Hepatocyte (in vitro differentiated cells): Measurements from ENCODE around the gene OGDHL. TPM values are rescaled to one million over a fixed set of nuclear protein-coding genes. Genes with fewer than 3 reads are reported as not detected.

Experiments used
- DNase-seq: peaks from one replicate; pipeline ENCODE4 v3.0.0-alpha.2; 2016; ENCODE audit warnings: low spot score
- H2AFZ ChIP-seq: fragments of 200-600 bp; sonication (generic); 2 replicates; pipeline ENCODE4 v1.6.0; 2016; ENCODE audit warnings: antibody characterized with exemption, mild to moderate bottlenecking
- H3K27ac ChIP-seq: fragments of 200-600 bp; sonication (generic); 2 replicates; pipeline ENCODE4 v1.5.1; 2016; ENCODE audit warnings: mild to moderate bottlenecking
- H3K27me3 ChIP-seq: fragments of 200-600 bp; sonication (generic); 2 replicates; pipeline ENCODE4 v1.6.1; 2016
- H3K36me3 ChIP-seq: fragments of 200-600 bp; sonication (generic); replicated peaks from 2 replicates; pipeline ENCODE4 v1.5.1; 2016; ENCODE audit warnings: low read depth; ENCODE audit not compliant: insufficient read depth
- H3K4me1 ChIP-seq: fragments of 200-600 bp; sonication (generic); 2 replicates; pipeline ENCODE4 v1.5.1; 2016; ENCODE audit warnings: mild to moderate bottlenecking, moderate library complexity; ENCODE audit not compliant: insufficient read depth
- H3K4me2 ChIP-seq: fragments of 200-600 bp; sonication (generic); 2 replicates; pipeline ENCODE4 v1.6.0; 2016
- H3K4me3 ChIP-seq: fragments of 200-600 bp; sonication (generic); 2 replicates; pipeline ENCODE4 v1.5.1; 2016; ENCODE audit warnings: mild to moderate bottlenecking
- H3K79me2 ChIP-seq: fragments of 200-600 bp; sonication (generic); 2 replicates; pipeline ENCODE4 v1.6.0; 2017; ENCODE audit warnings: mild to moderate bottlenecking
- H3K9me2 ChIP-seq: fragments of 200-600 bp; sonication (generic); replicated peaks from 2 replicates; pipeline ENCODE4 v1.6.0; 2017; ENCODE audit warnings: mild to moderate bottlenecking; ENCODE audit not compliant: insufficient read depth
- H3K9me3 ChIP-seq: fragments of 200-600 bp; sonication (generic); 2 replicates; pipeline ENCODE4 v1.5.1; 2016; ENCODE audit warnings: low read depth, mild to moderate bottlenecking
- H4K20me1 ChIP-seq: fragments of 200-600 bp; sonication (generic); 2 replicates; pipeline ENCODE4 v1.6.0; 2016; ENCODE audit warnings: mild to moderate bottlenecking; ENCODE audit not compliant: insufficient read depth, poor library complexity, severe bottlenecking
- EZH2 ChIP-seq: fragments of 200-600 bp; sonication (generic); IDR thresholded peaks from 2 replicates; pipeline ENCODE4 v1.6.1; 2016; ENCODE audit warnings: antibody characterized with exemption, mild to moderate bottlenecking, borderline replicate concordance
- EZH2phosphoT487 ChIP-seq: fragments of 200-600 bp; sonication (generic); IDR thresholded peaks from one replicate; pipeline ENCODE4 v1.6.1; 2018; ENCODE audit warnings: antibody characterized with exemption, mild to moderate bottlenecking, low read depth, moderate library complexity; ENCODE audit not compliant: unreplicated experiment, severe bottlenecking
- WGBS: methylation state at CpG from one replicate; pipeline ENCODE4 v1.1.6; 2016; ENCODE audit warnings: low lambda C conversion rate; ENCODE audit errors: missing lambda C conversion rate; 5-methylcytosine and 5-hydroxymethylcytosine counted together
- polyA plus RNA-seq: library from polyadenylated mRNA; unstranded; fragments of >200 nt; fragmentation: Nextera tagmentation; extraction: Ambion mirVana; gene quantifications from 2 replicates; pipeline ENCODE4 v1.2.1, GENCODE V29; 2016
- total RNA-seq: library from RNA; depleted of rRNA; stranded (reverse); fragments of >200 nt; gene quantifications from 2 replicates; pipeline ENCODE4 v1.2.3, GENCODE V29; 2014
- TF ChIP-seq, protein P1 (sequence below): fragments of 200-600 bp; sonication (generic); IDR thresholded peaks from 2 replicates; pipeline ENCODE4 v1.5.1; 2016; ENCODE audit warnings: antibody characterized with exemption, mild to moderate bottlenecking; ENCODE audit not compliant: poor library complexity

OGDHL gene
- total and polyA plus RNA-seq, 2 experiments from 2014 or later: 9.3 to 12.9 TPM

DNA sequence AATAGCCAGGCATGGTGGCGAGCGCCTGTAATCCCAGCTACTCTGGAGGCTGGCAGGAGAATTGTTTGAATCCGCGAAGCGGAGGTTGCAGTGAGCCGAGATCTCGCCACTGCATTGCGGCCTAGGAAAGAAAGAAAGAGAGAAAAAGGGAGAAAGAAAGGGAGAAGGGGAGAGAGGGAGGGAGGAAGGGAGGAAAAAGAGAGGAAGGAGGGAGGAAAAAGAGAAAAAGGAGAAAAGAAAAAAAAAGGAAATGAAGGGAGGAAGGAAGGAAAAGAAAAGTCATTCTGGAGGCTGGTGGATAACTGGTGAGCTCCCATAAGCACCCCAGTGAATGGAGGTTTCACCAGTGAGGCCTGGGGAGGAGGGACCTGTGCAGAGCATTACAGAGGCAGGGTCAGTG, 7.6 kb upstream of the OGDHL start:
- Histone ChIP-seq H3K27ac (no peak overlapping the region), H3K9me2 (no peaks in the 10 kb centered on the region), H3K27me3 (peaks cover 8% of the 10 kb centered on the region), H3K4me2 (no peak overlapping the region), H3K79me2 (no peaks in the 10 kb centered on the region), H4K20me1 (no peaks in the 10 kb centered on the region), H3K4me3 (no peak overlapping the region), H3K36me3 (no peaks in the 10 kb centered on the region), H2AFZ (no peak overlapping the region), H3K9me3 (no peaks in the 10 kb centered on the region), H3K4me1 (no peaks in the 10 kb centered on the region)
- TF ChIP-seq EZH2phosphoT487 (no peak), EZH2 (no peak)
- TF ChIP-seq, protein P1, sequence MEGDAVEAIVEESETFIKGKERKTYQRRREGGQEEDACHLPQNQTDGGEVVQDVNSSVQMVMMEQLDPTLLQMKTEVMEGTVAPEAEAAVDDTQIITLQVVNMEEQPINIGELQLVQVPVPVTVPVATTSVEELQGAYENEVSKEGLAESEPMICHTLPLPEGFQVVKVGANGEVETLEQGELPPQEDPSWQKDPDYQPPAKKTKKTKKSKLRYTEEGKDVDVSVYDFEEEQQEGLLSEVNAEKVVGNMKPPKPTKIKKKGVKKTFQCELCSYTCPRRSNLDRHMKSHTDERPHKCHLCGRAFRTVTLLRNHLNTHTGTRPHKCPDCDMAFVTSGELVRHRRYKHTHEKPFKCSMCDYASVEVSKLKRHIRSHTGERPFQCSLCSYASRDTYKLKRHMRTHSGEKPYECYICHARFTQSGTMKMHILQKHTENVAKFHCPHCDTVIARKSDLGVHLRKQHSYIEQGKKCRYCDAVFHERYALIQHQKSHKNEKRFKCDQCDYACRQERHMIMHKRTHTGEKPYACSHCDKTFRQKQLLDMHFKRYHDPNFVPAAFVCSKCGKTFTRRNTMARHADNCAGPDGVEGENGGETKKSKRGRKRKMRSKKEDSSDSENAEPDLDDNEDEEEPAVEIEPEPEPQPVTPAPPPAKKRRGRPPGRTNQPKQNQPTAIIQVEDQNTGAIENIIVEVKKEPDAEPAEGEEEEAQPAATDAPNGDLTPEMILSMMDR: no peak
- DNase-seq: no peak
- 96% methylated on average over 8 of the region's 8 CpGs for WGBS

DNA sequence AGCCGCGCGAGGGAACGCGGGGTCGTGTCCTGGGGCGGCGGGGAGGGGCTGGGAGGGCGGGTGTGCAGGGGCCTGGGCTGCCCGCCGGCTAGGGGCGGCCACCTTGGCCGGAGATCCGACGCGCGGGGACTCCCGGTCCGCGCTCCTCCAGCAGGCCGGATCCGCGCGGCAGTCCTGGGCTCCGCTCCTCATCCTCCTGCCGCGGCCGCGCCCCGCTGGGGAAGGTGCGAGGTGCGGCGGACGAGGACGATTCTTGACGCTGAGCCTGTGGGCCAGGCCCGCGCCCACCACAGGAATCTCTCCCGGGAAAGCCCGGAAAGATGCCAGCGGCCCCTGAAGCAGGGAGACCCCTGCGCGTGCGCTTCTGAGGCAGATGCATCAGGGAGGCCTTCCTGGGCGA, 6.6 kb upstream of the OGDHL start:
- no peaks in the 10 kb centered on the region for H3K9me2 ChIP-seq
- H3K4me3 ChIP-seq: no peak overlapping the region
- 64% methylated on average over 38 of the region's 45 CpGs for WGBS
- H3K27ac ChIP-seq: no peak overlapping the region
- H2AFZ ChIP-seq: no peak overlapping the region
- H3K4me2 ChIP-seq: no peak overlapping the region
- no peaks in the 10 kb centered on the region for H3K79me2 ChIP-seq
- no peaks in the 10 kb centered on the region for H3K9me3 ChIP-seq
- no peaks in the 10 kb centered on the region for H4K20me1 ChIP-seq
- TF ChIP-seq, protein P1: no peak
- TF ChIP-seq EZH2phosphoT487: no peak
- no peak for TF ChIP-seq EZH2
- no peaks in the 10 kb centered on the region for H3K36me3 ChIP-seq
- no peaks in the 10 kb centered on the region for H3K4me1 ChIP-seq
- peaks cover 10% of the 10 kb centered on the region for H3K27me3 ChIP-seq
- DNase-seq: no peak

DNA sequence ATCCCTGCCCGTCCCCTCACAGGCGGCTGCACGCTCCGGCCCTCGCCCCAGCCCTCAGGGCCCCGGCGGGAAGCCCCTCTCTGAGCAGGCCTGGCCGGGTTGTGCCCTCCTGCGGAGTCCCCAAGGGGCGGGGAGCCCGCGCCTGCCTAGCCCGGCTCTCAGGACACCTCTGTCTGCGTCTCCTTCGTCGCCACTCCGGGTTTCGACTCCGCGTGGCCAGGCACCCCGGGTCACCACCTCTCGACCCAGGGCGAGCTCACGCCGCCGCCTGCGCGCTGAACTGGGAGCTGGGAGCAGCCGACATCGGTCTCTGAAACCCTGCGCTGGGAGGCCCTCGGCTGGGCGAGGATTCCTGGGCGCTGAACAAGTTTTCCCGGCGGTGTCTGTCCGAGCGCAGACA, 6.2 kb upstream of the OGDHL start:
- TF ChIP-seq EZH2phosphoT487 (no peak), EZH2 (no peak)
- TF ChIP-seq, protein P1: no peak
- DNase-seq: no peak
- Histone ChIP-seq H3K9me3 (no peaks in the 10 kb centered on the region), H3K27ac (no peak overlapping the region), H3K36me3 (no peaks in the 10 kb centered on the region), H3K9me2 (no peaks in the 10 kb centered on the region), H2AFZ (no peak overlapping the region), H3K27me3 (peaks cover 12% of the 10 kb centered on the region), H3K79me2 (no peaks in the 10 kb centered on the region), H3K4me1 (no peaks in the 10 kb centered on the region), H3K4me3 (no peak overlapping the region), H3K4me2 (no peak overlapping the region), H4K20me1 (no peaks in the 10 kb centered on the region)
- WGBS: 68% methylated on average over 37 of the region's 38 CpGs

DNA sequence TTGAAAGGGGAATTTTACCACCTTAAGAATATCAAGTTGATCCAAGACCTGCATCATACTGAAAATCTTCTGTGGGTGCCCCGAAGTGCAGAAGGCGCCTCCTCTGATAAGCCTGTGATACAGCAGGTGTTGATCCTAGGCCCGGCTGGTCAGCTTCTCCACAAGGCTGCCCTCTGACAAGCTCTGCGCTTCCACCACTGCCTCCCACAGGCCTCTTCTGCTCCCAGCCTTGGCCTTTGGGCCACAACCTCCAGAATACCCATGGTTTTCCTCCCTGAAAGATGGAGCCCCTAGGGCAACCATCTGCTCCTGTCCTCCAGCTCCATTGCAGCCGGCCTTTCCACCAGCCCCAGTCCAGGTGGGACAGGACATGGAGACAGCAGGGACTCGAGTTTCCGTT, 5.6 kb upstream of the OGDHL start:
- Histone ChIP-seq H4K20me1 (no peaks in the 10 kb centered on the region), H2AFZ (no peak overlapping the region), H3K4me3 (no peak overlapping the region), H3K9me3 (no peaks in the 10 kb centered on the region), H3K27ac (no peak overlapping the region), H3K36me3 (no peaks in the 10 kb centered on the region), H3K79me2 (no peaks in the 10 kb centered on the region), H3K4me1 (no peaks in the 10 kb centered on the region), H3K4me2 (no peak overlapping the region), H3K9me2 (no peaks in the 10 kb centered on the region), H3K27me3 (peaks cover 12% of the 10 kb centered on the region)
- TF ChIP-seq, protein P1: no peak
- no peak for TF ChIP-seq EZH2
- TF ChIP-seq EZH2phosphoT487: no peak
- DNase-seq: no peak
- 84% methylated on average over 7 of the region's 7 CpGs for WGBS
